ENCODE data around the gene NUP214. TPM values are rescaled to one million over a fixed set of nuclear protein-coding genes. Genes with fewer than 3 reads are reported as not detected.

Gene NUP214
- total RNA-seq, 1 experiment from 2014 or later, result 34.9 TPM

DNA sequence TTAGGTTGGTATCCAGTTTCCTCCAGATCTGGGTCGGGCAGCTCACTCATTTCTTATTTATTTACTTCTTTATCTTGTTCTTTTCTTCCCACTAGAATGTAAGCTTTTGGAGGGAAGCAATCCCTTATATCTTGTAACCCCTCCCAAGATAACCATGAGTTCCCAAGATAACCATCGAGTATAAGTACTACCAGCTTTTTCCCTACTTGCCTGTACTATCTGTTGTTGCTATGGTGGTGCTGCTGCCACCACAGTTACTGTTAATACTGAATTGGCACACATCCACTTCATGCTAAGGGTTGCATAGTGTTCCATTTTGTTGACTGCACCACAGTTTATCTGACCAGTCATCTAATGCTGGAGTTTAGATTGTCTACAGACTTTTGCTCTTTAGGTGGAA is 19.9 kb downstream of the NUP214 start:
- H3K36me3 ChIP-seq (ENCODE audit: control insufficient read depth, insufficient read depth, low read length), result peaks cover 34% of the 10 kb centered on the region
- in situ Hi-C loops (cut with HindIII; ENCODE audit: low pct_unique_long_range_greater_than_20kb, low sequenced_read_pairs), result no loop called here
- no peak for TF ChIP-seq TCF7L2 (IDR thresholded peaks at IDR 0.05; ENCODE audit: low read depth, low read length)
- no peak for TF ChIP-seq POLR2AphosphoS5 (IDR thresholded peaks at IDR 0.05; ENCODE audit: low read depth, low read length)
- TF ChIP-seq, protein P1, sequence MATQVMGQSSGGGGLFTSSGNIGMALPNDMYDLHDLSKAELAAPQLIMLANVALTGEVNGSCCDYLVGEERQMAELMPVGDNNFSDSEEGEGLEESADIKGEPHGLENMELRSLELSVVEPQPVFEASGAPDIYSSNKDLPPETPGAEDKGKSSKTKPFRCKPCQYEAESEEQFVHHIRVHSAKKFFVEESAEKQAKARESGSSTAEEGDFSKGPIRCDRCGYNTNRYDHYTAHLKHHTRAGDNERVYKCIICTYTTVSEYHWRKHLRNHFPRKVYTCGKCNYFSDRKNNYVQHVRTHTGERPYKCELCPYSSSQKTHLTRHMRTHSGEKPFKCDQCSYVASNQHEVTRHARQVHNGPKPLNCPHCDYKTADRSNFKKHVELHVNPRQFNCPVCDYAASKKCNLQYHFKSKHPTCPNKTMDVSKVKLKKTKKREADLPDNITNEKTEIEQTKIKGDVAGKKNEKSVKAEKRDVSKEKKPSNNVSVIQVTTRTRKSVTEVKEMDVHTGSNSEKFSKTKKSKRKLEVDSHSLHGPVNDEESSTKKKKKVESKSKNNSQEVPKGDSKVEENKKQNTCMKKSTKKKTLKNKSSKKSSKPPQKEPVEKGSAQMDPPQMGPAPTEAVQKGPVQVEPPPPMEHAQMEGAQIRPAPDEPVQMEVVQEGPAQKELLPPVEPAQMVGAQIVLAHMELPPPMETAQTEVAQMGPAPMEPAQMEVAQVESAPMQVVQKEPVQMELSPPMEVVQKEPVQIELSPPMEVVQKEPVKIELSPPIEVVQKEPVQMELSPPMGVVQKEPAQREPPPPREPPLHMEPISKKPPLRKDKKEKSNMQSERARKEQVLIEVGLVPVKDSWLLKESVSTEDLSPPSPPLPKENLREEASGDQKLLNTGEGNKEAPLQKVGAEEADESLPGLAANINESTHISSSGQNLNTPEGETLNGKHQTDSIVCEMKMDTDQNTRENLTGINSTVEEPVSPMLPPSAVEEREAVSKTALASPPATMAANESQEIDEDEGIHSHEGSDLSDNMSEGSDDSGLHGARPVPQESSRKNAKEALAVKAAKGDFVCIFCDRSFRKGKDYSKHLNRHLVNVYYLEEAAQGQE (IDR thresholded peaks at IDR 0.05; ENCODE audit: insufficient read depth in 1 of 2, low read depth in 2 of 2, low read length in 1 of 2), result no peak
- TF ChIP-seq, protein P2, sequence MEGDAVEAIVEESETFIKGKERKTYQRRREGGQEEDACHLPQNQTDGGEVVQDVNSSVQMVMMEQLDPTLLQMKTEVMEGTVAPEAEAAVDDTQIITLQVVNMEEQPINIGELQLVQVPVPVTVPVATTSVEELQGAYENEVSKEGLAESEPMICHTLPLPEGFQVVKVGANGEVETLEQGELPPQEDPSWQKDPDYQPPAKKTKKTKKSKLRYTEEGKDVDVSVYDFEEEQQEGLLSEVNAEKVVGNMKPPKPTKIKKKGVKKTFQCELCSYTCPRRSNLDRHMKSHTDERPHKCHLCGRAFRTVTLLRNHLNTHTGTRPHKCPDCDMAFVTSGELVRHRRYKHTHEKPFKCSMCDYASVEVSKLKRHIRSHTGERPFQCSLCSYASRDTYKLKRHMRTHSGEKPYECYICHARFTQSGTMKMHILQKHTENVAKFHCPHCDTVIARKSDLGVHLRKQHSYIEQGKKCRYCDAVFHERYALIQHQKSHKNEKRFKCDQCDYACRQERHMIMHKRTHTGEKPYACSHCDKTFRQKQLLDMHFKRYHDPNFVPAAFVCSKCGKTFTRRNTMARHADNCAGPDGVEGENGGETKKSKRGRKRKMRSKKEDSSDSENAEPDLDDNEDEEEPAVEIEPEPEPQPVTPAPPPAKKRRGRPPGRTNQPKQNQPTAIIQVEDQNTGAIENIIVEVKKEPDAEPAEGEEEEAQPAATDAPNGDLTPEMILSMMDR (IDR thresholded peaks at IDR 0.05), result no peak
- no peak for TF ChIP-seq SIN3A (IDR thresholded peaks at IDR 0.05; ENCODE audit: borderline replicate concordance, insufficient read depth, low read depth, low read length)
- no peaks in the 10 kb centered on the region for H3K27me3 ChIP-seq (ENCODE audit: control insufficient read depth, insufficient read depth, low read length)
- no peaks in the 10 kb centered on the region for H3K4me1 ChIP-seq (ENCODE audit: control insufficient read depth, insufficient read depth, low read length)
- no peak for ATAC-seq
- ChIA-PET CTCF (no interaction called here), POLR2A (interaction anchor here (0.5 to 0.7 kb wide), 2 partner anchors 12 to 295 kb away, joined by 3 to 4 read pairs; no protein-coding TSS in a partner anchor)
- no TSS peak for BruUV-seq (replicated peaks)
- DNase-seq (ENCODE audit: low read depth, low spot score), result no peak
- no peak overlapping the region for H3K4me3 ChIP-seq (ENCODE audit: low read depth in 2 of 2, low read length in 2 of 2)
- intact Hi-C loops (cut with micrococcal nuclease; ENCODE audit: unreplicated experiment), result no loop called here
- H3K27ac ChIP-seq (ENCODE audit: low read length), result no peak overlapping the region
- no peaks in the 10 kb centered on the region for H3K9me3 ChIP-seq (ENCODE audit: control insufficient read depth, insufficient read depth, low read depth, low read length)

DNA sequence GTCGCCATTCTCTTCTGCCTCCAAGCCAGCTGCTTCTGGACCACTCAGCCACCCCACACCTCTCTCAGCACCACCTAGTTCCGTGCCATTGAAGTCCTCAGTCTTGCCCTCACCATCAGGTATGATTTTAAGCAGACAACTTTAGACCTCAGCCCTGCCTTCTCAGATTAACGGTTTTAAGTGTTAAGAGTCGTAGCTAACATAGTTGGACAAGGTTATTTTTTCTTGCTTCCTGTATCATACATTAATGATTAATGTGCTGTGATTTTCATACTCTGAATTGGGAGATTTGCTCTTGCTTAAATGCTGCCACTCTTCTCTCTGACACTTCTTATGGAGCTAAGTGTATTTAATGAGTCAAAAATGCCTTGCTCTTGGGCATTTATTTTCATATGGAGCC is 20.8 kb downstream of the NUP214 start:
- no peaks in the 10 kb centered on the region for H3K4me1 ChIP-seq (ENCODE audit: control insufficient read depth, insufficient read depth, low read length)
- H3K4me3 ChIP-seq (ENCODE audit: low read depth in 2 of 2, low read length in 2 of 2), result no peak overlapping the region
- ChIA-PET POLR2A (no interaction called here), CTCF (no interaction called here)
- no peak overlapping the region for H3K27ac ChIP-seq (ENCODE audit: low read length)
- ATAC-seq (no peak), DNase-seq (ENCODE audit: low read depth, low spot score) (no peak)
- no peak for TF ChIP-seq POLR2AphosphoS5 (IDR thresholded peaks at IDR 0.05; ENCODE audit: low read depth, low read length)
- TF ChIP-seq, protein P2 (IDR thresholded peaks at IDR 0.05), result no peak
- TF ChIP-seq TCF7L2 (IDR thresholded peaks at IDR 0.05; ENCODE audit: low read depth, low read length), result no peak
- TF ChIP-seq, protein P1 (IDR thresholded peaks at IDR 0.05; ENCODE audit: insufficient read depth in 1 of 2, low read depth in 2 of 2, low read length in 1 of 2), result no peak
- TF ChIP-seq SIN3A (IDR thresholded peaks at IDR 0.05; ENCODE audit: borderline replicate concordance, insufficient read depth, low read depth, low read length), result no peak
- intact Hi-C loops (cut with micrococcal nuclease; ENCODE audit: unreplicated experiment) (no loop called here), in situ Hi-C loops (cut with HindIII; ENCODE audit: low pct_unique_long_range_greater_than_20kb, low sequenced_read_pairs) (no loop called here)
- no peaks in the 10 kb centered on the region for H3K27me3 ChIP-seq (ENCODE audit: control insufficient read depth, insufficient read depth, low read length)
- H3K9me3 ChIP-seq (ENCODE audit: control insufficient read depth, insufficient read depth, low read depth, low read length), result no peaks in the 10 kb centered on the region
- H3K36me3 ChIP-seq (ENCODE audit: control insufficient read depth, insufficient read depth, low read length), result peaks cover 32% of the 10 kb centered on the region
- BruUV-seq (replicated peaks), result no TSS peak

All from Panc1 (cell line).